HepG2 (cell line): ENCODE measurements around the gene LYRM4. TPM values are rescaled to one million over a fixed set of nuclear protein-coding genes. Genes with fewer than 3 reads are reported as not detected.

Source experiments
- DMAP1 ChIP-seq: IDR thresholded peaks from 2 replicates; pipeline ENCODE4 v1.6.1; 2016
- EEA1 ChIP-seq: sonication (generic); formaldehyde crosslinking; IDR thresholded peaks from 2 replicates; pipeline ENCODE4 v1.5.1; 2020; ENCODE audit warnings: mild to moderate bottlenecking, missing genetic modification reagents, borderline replicate concordance
- EHMT2 ChIP-seq: fragments of 200-600 bp; sonication (generic); IDR thresholded peaks from 2 replicates; pipeline ENCODE4 v1.7.0; 2017; ENCODE audit warnings: antibody characterized with exemption, low read depth, low read length, borderline replicate concordance
- KLF15 ChIP-seq: sonication (generic); formaldehyde crosslinking; IDR thresholded peaks from 2 replicates; pipeline ENCODE4 v1.8.1; 2023; ENCODE audit warnings: borderline replicate concordance, mild to moderate bottlenecking, inconsistent platforms, missing genetic modification reagents, mixed read lengths
- MAZ ChIP-seq, 2 experiments: sonication (generic) in 1 of 2; formaldehyde crosslinking in 1 of 2; IDR thresholded peaks; 2 replicates each; pipeline versions ENCODE4 v1.5.0 to v1.6.1; 2012 to 2020; ENCODE audit warnings: low read depth in 2 of 2, mild to moderate bottlenecking in 2 of 2, borderline replicate concordance in 1 of 2, improper control_type of control experiment in 1 of 2, low read length in 1 of 2, missing genetic modification reagents in 1 of 2, moderate library complexity in 1 of 2
- MTA1 ChIP-seq: sonication (generic); formaldehyde crosslinking; IDR thresholded peaks from 2 replicates; pipeline ENCODE4 v1.4.0; 2020; ENCODE audit warnings: missing genetic modification reagents, mild to moderate bottlenecking, borderline replicate concordance
- NCOA1 ChIP-seq: sonication (generic); formaldehyde crosslinking; IDR thresholded peaks from 2 replicates; pipeline ENCODE4 v1.9.0; 2021; ENCODE audit warnings: missing genetic modification reagents
- PAF1 ChIP-seq: IDR thresholded peaks from 2 replicates; pipeline ENCODE4 v1.6.1; 2016; ENCODE audit warnings: missing genetic modification reagents, missing compliant biosample characterization
- SP5 ChIP-seq: IDR thresholded peaks from 2 replicates; pipeline ENCODE4 v1.6.1; 2016; ENCODE audit warnings: low read depth, borderline replicate concordance
- ZC3H4 ChIP-seq: sonication (generic); formaldehyde crosslinking; IDR thresholded peaks from 2 replicates; pipeline ENCODE4 v1.4.0; 2020; ENCODE audit warnings: missing genetic modification reagents, borderline replicate concordance
- ZNF24 ChIP-seq: fragments of 450-650 bp; IDR thresholded peaks from 2 replicates; pipeline ENCODE4 v1.6.1; 2017; ENCODE audit warnings: antibody characterized with exemption, mild to moderate bottlenecking
- ZNF282 ChIP-seq: fragments of 450-650 bp; IDR thresholded peaks from 2 replicates; pipeline ENCODE4 v1.6.1; 2018; ENCODE audit not compliant: partially characterized antibody
- ZNF34 ChIP-seq: sonication (generic); formaldehyde crosslinking; IDR thresholded peaks from 2 replicates; pipeline ENCODE4 v1.4.0; 2020; ENCODE audit warnings: mild to moderate bottlenecking, missing genetic modification reagents, borderline replicate concordance
- ZNF496 ChIP-seq: sonication (generic); formaldehyde crosslinking; IDR thresholded peaks from 2 replicates; pipeline ENCODE4 v1.8.1; 2023; ENCODE audit warnings: mild to moderate bottlenecking, moderate library complexity, missing genetic modification reagents; ENCODE audit not compliant: insufficient replicate concordance
- ZNF564 ChIP-seq: sonication (generic); formaldehyde crosslinking; IDR thresholded peaks from 2 replicates; pipeline ENCODE4 v1.8.1; 2023; ENCODE audit warnings: mild to moderate bottlenecking, missing genetic modification reagents
- ZNF672 ChIP-seq: sonication (generic); formaldehyde crosslinking; IDR thresholded peaks from 2 replicates; pipeline ENCODE4 v1.8.1; 2022; ENCODE audit warnings: missing genetic modification reagents
- polyA plus RNA-seq, 8 experiments: library from polyadenylated mRNA; depleted of rRNA in 3 of 8; stranded (reverse) in 7 of 8; unstranded in 1 of 8; fragments of >200 nt; fragmentation: Illumina TruSeq in 4 of 8; extraction: Trizol in 4 of 8; gene quantifications; 2 replicates each; pipeline versions ENCODE4 v1.2.1 to v1.2.3, GENCODE V29; 2011 to 2016; ENCODE audit warnings: low read depth in 4 of 8, missing spikeins in 1 of 8, mixed read lengths in 1 of 8; ENCODE audit not compliant: insufficient read depth in 1 of 8
- total RNA-seq, 5 experiments: library from RNA; depleted of rRNA; stranded (reverse); fragments of >200 nt; fragmentation: Illumina TruSeq; extraction: Trizol; gene quantifications; 2 replicates each; pipeline ENCODE4 v1.2.3, GENCODE V29; 2016; ENCODE audit warnings: low read depth in 1 of 5
- TF ChIP-seq, protein P1 (sequence below): fragments of 450-650 bp; IDR thresholded peaks from 2 replicates; pipeline ENCODE4 v1.6.1; 2017; ENCODE audit warnings: mild to moderate bottlenecking
- TF ChIP-seq, protein P2 (sequence below): sonication (generic); formaldehyde crosslinking; IDR thresholded peaks from 2 replicates; pipeline ENCODE4 v1.4.0; 2020; ENCODE audit warnings: missing genetic modification reagents
- TF ChIP-seq, protein P3 (sequence below): sonication (generic); formaldehyde crosslinking; IDR thresholded peaks from 2 replicates; pipeline ENCODE4 v1.4.0; 2020; ENCODE audit warnings: missing genetic modification reagents, borderline replicate concordance
- TF ChIP-seq, protein P4 (sequence below): sonication (generic); formaldehyde crosslinking; IDR thresholded peaks from 2 replicates; pipeline ENCODE4 v1.5.1; 2020; ENCODE audit warnings: missing genetic modification reagents, mild to moderate bottlenecking, borderline replicate concordance
- TF ChIP-seq, protein P5 (sequence below): sonication (generic); formaldehyde crosslinking; IDR thresholded peaks from 2 replicates; pipeline ENCODE4 v1.4.0; 2020; ENCODE audit warnings: mild to moderate bottlenecking, missing genetic modification reagents

Gene LYRM4
- total and polyA plus RNA-seq, 2 of the 13 experiments (the other 11 are each of a cell fraction or from before 2014, with no cell fraction given): 64.6 to 67.5 TPM

DNA sequence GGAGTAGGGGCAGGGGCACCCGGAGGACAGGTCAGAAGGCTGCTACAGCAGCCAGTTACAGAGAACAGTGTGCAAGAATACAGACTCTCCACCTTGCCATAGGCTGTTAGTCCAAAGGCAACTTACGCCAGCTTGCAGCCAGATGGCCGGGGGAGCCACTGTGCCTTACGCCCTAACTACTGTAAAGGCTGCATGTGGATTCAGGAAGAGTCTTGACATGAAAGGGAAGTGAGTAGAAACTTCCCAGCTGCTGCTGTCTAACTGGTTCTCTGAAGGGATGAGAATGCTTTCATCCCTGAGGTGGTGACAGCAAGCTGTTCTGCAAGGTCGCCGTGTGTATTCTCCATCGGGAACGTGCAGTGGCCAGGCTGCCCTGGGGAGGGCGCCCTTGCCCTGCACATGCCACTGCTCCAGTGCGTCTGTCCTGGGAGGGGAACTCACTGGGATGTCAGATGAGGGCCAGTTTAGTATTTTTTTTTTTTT is 46.1 kb downstream of the LYRM4 start (continued):
- TF ChIP-seq, protein P1, sequence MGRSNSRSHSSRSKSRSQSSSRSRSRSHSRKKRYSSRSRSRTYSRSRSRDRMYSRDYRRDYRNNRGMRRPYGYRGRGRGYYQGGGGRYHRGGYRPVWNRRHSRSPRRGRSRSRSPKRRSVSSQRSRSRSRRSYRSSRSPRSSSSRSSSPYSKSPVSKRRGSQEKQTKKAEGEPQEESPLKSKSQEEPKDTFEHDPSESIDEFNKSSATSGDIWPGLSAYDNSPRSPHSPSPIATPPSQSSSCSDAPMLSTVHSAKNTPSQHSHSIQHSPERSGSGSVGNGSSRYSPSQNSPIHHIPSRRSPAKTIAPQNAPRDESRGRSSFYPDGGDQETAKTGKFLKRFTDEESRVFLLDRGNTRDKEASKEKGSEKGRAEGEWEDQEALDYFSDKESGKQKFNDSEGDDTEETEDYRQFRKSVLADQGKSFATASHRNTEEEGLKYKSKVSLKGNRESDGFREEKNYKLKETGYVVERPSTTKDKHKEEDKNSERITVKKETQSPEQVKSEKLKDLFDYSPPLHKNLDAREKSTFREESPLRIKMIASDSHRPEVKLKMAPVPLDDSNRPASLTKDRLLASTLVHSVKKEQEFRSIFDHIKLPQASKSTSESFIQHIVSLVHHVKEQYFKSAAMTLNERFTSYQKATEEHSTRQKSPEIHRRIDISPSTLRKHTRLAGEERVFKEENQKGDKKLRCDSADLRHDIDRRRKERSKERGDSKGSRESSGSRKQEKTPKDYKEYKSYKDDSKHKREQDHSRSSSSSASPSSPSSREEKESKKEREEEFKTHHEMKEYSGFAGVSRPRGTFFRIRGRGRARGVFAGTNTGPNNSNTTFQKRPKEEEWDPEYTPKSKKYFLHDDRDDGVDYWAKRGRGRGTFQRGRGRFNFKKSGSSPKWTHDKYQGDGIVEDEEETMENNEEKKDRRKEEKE: no peak
- no peak for TF ChIP-seq DMAP1 (CRISPR knock-in tag)
- no peak for TF ChIP-seq ZC3H4 (CRISPR knock-in tag)
- no peak for TF ChIP-seq ZNF282
- TF ChIP-seq KLF15: no peak
- TF ChIP-seq, protein P2, sequence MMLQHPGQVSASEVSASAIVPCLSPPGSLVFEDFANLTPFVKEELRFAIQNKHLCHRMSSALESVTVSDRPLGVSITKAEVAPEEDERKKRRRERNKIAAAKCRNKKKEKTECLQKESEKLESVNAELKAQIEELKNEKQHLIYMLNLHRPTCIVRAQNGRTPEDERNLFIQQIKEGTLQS (CRISPR knock-in tag): peak; percentile 8; the same call in 1 of the 2 replicates
- no peak for TF ChIP-seq ZNF672 (CRISPR knock-in tag)
- no peak for TF ChIP-seq MAZ (IDR thresholded peaks at IDR 0.05; ENCODE audit: borderline replicate concordance, low read depth, low read length)
- TF ChIP-seq MAZ (CRISPR knock-in tag; IDR thresholded peaks at IDR 0.05; ENCODE audit: low read depth): 0 out of 2 replicates have a peak, but pooled peaks have one; percentile 27
- TF ChIP-seq, protein P3, sequence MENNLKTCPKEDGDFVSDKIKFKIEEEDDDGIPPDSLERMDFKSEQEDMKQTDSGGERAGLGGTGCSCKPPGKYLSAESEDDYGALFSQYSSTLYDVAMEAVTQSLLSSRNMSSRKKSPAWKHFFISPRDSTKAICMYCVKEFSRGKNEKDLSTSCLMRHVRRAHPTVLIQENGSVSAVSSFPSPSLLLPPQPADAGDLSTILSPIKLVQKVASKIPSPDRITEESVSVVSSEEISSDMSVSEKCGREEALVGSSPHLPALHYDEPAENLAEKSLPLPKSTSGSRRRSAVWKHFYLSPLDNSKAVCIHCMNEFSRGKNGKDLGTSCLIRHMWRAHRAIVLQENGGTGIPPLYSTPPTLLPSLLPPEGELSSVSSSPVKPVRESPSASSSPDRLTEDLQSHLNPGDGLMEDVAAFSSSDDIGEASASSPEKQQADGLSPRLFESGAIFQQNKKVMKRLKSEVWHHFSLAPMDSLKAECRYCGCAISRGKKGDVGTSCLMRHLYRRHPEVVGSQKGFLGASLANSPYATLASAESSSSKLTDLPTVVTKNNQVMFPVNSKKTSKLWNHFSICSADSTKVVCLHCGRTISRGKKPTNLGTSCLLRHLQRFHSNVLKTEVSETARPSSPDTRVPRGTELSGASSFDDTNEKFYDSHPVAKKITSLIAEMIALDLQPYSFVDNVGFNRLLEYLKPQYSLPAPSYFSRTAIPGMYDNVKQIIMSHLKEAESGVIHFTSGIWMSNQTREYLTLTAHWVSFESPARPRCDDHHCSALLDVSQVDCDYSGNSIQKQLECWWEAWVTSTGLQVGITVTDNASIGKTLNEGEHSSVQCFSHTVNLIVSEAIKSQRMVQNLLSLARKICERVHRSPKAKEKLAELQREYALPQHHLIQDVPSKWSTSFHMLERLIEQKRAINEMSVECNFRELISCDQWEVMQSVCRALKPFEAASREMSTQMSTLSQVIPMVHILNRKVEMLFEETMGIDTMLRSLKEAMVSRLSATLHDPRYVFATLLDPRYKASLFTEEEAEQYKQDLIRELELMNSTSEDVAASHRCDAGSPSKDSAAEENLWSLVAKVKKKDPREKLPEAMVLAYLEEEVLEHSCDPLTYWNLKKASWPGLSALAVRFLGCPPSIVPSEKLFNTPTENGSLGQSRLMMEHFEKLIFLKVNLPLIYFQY (CRISPR knock-in tag): no peak
- no peak for TF ChIP-seq NCOA1
- no peak for TF ChIP-seq ZNF24
- TF ChIP-seq ZNF564: no peak
- TF ChIP-seq EEA1 (CRISPR knock-in tag): no peak
- TF ChIP-seq PAF1: no peak
- no peak for TF ChIP-seq EHMT2
- TF ChIP-seq ZNF496: no peak
- TF ChIP-seq ZNF34 (CRISPR knock-in tag): no peak
- TF ChIP-seq SP5 (CRISPR knock-in tag): no peak
- TF ChIP-seq, protein P4, sequence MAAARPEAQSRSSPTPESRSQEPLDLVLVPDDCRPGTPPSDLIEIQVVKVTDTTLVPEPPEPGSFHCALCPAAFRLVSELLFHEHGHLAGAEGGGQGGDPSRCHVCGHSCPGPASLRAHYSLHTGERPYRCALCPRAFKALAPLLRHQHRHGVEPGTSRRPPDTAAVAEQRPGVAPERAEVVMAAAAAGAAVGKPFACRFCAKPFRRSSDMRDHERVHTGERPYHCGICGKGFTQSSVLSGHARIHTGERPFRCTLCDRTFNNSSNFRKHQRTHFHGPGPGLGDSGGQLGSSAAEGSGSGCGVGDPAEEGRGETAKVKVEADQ (CRISPR knock-in tag): no peak
- TF ChIP-seq, protein P5, sequence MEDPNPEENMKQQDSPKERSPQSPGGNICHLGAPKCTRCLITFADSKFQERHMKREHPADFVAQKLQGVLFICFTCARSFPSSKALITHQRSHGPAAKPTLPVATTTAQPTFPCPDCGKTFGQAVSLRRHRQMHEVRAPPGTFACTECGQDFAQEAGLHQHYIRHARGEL: no peak
- no peak for TF ChIP-seq MTA1
